Activated CD4-positive, alpha-beta T cell treated with anti-CD3 and anti-CD28 coated beads, Interleukin-2, amount 50 U/mL, for 1 hour (primary cell): Measurements from ENCODE around the gene KCNE2.

ENCODE experiments used
- DNase-seq: peaks from one replicate; pipeline ENCODE4 v3.0.0-alpha.2; 2020

The KCNE2 gene, protein sequence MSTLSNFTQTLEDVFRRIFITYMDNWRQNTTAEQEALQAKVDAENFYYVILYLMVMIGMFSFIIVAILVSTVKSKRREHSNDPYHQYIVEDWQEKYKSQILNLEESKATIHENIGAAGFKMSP

DNA sequence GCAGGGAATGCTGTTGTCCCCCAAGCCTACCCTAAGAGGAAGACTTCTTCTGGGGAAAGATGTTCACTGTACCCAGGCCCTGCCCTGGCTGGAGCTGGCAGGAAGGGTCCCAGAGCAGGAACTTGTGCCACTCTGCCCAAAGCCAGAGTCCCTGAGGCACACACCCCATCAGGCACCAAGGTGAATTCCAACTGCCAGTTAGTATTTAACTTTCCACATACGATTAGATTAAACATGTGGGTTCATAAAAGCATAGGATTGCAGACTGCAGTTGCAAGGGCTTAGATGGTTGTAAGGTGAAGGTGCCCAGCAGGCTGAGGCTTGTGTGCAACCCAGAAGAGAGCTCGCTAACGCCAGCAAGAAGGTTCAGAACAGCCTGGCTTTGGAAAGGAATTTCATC, at the start of gene KCNE2:
TSS of gene KCNE2 (plus strand) at position 274 of the 400 bp plus-strand sequence. CDS start 6,473 bp downstream, outside the sequence.
- DNase-seq, result no peak

- no peak for DNase-seq
These were observed 44.2 kb upstream of the KCNE2 start for GRCh38 chr21:34319585-34319984.

DNA sequence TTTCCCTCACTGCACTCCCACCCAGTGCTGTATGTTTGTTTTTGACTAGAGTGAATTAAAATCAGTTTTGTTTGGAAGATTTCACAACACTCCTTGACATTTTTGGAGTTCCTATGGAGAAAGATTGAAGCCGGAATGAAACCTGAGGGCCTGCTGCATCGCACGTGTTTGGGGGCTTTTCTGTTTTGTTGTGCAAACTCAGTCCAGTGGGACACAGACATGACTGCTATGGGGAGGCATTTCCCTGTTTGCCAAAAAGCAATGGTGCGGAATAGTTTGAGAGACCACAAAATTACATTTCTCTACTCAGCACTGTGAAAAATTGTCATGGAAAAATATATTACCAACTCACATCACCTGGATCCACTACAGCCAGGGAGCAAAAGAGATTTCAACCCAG, 43.8 kb upstream of the KCNE2 start:
- no peak for DNase-seq

DNA sequence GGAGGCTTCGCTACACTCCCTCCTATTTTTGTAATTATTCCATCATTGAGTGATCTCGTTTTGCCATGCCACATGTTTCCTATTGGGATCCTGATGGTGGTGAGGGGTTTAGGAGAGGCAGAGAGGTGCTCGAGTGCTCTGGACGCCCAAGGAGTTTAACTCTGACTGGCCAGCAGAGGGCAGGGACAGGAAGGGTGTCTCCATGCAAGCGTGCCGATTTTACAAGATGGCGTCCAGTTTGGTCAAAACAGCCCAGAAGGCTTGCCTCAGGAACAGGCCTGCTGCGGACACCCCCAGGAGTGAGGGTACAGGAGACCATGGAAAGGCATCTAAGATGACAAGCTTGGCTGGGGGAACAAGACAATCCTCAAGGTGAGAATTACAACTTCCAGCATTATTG, 33.8 kb upstream of the KCNE2 start:
- DNase-seq, result no peak

DNA sequence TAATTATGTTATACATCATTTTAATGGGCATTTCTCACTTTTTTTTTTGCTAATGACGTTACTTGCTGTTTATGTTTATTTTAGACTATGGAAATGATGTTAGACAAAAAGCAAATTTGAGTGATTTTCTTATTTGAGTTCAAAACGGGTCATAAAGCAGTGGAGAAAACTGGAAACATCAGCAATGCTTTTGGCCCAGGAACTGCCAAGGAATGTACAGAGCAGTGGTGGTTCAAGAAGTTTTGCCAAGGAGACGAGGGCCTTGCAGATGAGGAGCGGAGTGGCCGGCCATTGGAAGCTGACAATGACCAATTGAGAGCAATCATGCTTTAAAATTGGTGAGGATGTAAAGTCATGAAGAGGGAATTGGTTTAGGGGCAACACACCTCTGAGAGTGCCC, 32.1 kb upstream of the KCNE2 start:
- DNase-seq, result no peak

DNA sequence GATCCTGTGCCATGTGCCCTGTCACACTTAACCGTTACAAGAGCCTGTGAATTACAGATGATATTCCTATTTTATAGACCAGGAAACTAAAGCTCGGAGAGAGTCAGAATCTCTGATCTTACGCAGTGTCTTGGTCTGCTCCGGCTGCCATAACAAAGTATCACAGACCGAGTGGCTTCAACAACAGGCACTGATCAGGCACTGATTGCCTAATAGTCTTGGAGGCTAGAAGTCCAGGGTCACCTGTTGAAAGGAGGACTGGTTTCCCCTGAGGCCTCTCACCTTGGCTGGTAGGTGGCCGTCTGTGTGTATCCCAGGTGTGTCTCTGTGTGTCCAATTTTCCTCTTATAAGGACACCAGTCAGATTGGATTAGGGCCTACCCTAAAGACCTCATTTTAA, 31.5 kb upstream of the KCNE2 start:
- no peak for DNase-seq

GRCh38 chr21:34333121-34333739, 30.6 kb upstream of the KCNE2 start:
- DNase-seq, result no peak

- DNase-seq, result no peak
These were observed 28.5 kb upstream of the KCNE2 start for GRCh38 chr21:34335316-34335715.

DNA sequence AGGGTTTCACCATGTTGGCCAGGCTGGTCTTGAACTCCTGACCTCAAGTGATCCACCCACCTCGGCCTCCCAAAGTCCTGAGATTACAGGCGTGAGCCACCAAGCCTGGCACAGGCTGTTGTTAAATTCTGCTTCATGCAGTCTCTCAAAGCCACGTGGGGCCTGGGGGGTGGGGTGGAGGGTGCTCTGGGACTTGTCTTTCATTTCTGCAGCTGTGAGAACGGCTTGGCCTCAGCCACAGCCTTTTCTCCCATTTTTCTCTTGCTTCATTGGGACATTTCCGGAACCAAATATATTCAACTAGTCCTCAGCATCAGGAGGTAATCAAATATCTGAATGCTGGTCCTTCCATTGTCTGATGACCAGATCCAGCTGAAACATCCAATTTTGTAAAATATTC, 27.6 kb upstream of the KCNE2 start:
- DNase-seq, result no peak

DNA sequence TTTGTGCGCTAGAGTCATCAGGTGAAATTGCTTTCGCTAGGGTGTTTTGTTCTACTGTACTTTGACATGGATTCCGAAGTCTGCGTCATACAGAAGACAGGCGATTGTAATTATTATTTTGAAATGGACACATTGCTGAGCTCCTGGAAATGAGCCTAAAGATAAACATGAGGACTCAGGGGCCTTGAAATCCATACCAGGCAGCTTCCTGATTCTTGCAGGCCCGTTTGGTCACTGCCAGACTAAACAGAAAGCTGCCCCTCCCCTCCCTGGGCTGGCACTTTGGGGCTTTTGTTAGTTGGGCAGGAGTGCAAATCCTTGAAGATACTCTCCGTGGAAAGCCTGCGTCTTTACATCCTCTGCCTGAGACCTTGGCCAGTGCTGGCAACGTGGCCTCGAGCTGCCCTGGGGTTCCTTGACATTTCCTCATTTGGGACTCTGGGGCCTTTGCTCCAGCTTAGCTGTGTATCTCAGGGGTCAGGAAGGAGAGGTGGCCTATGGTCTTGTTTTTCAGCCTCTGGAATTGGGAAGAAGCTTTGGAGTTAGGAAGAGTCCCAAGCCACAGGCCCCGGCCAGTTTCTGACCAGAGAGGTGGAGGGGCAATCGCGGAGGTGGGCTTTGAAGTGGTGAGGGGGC, 26.9 kb upstream of the KCNE2 start:
- no peak for DNase-seq

GRCh38 chr21:34337741-34338140, 26.1 kb upstream of the KCNE2 start:
- no peak for DNase-seq

DNA sequence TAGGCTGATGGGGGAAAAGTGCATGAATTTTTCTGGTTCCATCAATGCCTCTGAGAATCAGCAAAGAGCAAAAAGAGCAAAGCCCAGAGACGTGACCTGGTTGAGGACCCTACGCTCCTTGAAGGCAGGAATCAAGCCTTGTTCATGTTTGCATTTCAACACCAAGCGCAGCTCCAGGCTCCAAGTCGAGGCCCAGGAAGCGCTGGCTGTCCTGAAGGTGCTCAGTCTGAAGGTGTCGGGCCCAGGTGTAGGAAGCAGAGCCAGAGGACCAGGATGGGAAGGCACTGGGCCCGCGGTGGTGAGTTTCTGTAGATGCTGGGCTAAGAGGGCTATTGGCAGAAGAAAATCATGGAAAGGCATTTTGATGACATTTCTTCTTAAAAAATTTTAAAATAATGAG, 25.6 kb upstream of the KCNE2 start:
- DNase-seq, result no peak

- DNase-seq, result no peak
These were observed 23.7 kb upstream of the KCNE2 start for GRCh38 chr21:34340061-34340460.

DNA sequence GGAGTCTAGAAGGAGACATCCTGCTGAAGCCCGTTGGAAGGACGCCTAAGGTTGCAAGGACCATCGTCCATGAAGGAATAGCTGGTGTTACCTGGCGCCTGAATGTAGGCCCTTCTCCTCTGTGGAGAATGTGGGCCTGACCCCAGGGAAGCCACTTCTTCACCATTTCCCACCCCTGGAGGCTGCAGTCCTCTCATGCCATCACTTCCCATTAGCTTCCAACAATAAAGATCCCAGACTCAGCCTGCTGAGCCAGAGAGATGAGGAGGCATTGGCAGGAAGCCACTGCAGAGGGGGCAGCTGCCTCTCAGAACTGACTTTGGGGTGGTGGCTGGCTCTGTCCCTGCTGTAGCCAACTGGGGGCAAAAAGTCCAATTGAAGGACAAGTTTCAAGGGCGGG, 21.3 kb upstream of the KCNE2 start:
- no peak for DNase-seq

GRCh38 chr21:34343347-34343746, 20.5 kb upstream of the KCNE2 start:
- no peak for DNase-seq

DNA sequence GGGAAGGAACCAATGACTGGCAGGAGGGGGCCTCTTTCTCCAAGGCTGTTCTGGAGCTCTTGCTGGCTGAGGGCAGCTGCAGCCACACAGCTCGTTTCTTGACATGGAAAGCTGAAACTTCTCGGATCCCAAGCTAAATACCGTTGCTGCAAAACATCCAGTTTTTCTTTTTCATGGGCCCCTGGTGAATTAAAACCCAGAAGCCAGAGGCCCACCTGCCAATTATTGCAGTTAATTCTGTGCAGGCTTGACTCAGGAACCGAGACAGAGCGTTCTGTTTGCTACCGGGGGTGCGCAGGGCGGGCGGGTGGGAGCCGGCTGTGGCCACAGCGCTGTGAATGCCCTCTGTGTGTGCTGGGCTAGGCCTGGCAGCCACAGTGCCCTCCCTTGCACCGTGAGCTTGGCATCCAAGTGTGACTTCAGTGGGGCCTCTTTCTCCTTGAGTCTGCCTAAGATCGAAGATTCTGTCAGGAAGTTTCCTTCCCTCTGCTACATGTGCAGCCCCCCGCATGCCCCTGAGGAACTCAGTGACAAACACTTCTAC, 19.9 kb upstream of the KCNE2 start:
- DNase-seq, result no peak

GRCh38 chr21:34344584-34344983, 19.2 kb upstream of the KCNE2 start:
- DNase-seq, result no peak

GRCh38 chr21:34345091-34345871, 18.5 kb upstream of the KCNE2 start:
- no peak for DNase-seq

- DNase-seq, result no peak
These were observed 17.9 kb upstream of the KCNE2 start for GRCh38 chr21:34345892-34346291.

GRCh38 chr21:34348890-34349519, 14.8 kb upstream of the KCNE2 start:
- DNase-seq, result no peak

GRCh38 chr21:34351786-34352241, 12.0 kb upstream of the KCNE2 start:
- DNase-seq, result no peak

DNA sequence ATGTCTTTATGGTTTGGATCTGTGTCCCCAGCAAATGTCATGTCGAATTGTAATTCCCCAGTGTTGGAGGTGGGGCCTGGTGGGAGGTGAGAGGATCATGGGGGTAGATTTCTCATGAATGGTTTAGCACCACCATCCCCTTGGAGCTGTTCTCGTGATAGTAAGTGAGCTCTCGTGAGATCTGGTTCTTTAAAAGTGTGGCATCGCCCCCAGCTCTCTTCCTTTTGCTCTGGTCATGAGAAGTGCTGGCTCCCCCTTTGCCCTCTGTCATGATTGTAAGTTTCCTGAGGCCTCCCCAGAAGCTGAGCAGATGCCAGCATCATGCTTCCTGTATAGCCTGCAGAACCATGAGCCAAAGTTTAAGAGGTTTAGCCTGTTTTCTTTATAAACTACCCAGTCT, 11.2 kb upstream of the KCNE2 start:
- no peak for DNase-seq

- DNase-seq, result no peak
These were observed 10.6 kb upstream of the KCNE2 start for GRCh38 chr21:34353182-34353581.
